Stomach (tissue), 4 donors: ENCODE results near the gene TPST2.

Experiments used
- EP300 ChIP-seq: sonication (generic); formaldehyde crosslinking; IDR thresholded peaks from one replicate; pipeline ENCODE4 v1.6.1; 2017; ENCODE audit warnings: antibody characterized with exemption
- POLR2A ChIP-seq, 4 donors: fragments of 450-650 bp; IDR thresholded peaks; one replicate each; pipeline ENCODE4 v1.6.1; 2016; ENCODE audit warnings: antibody characterized with exemption in 4 of 4, control low read depth in 2 of 4, mild to moderate bottlenecking in 1 of 4, moderate library complexity in 1 of 4
- POLR2AphosphoS5 ChIP-seq, 3 donors: sonication (generic); formaldehyde crosslinking; IDR thresholded peaks; one replicate each; pipeline ENCODE4 v1.6.1; 2016; ENCODE audit warnings: antibody characterized with exemption in 3 of 3
- TF ChIP-seq, protein P1 (sequence below), 7 experiments: fragments of 450-650 bp in 4 of 7; fragments of 200-600 bp in 3 of 7; sonication (generic) in 3 of 7; IDR thresholded peaks; one replicate each; pipeline ENCODE4 v1.5.1; 2016 to 2019; ENCODE audit warnings: antibody characterized with exemption in 7 of 7, control low read depth in 2 of 7, mild to moderate bottlenecking in 1 of 7

DNA sequence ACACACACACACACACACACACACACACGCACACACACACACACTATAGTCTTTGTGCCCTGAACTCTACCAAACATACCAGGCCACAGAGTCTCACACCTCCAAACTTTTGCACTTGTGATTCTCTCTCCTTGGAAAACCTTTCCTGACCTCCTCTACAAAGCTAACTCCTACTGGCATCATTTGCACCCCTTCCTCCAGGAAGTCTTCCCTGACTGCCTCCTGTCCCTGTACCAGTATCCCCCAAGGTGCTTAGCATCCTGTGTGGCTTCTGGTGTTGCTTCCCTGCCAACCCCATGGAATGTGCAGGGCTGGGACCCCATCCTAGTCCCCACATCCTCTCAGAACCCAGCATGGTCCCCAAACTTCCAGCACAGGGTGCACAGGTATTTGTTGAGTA lies 8.9 kb downstream of the TPST2 start:
- no peak for TF ChIP-seq POLR2A (IDR thresholded peaks at IDR 0.05)
- TF ChIP-seq, protein P1, sequence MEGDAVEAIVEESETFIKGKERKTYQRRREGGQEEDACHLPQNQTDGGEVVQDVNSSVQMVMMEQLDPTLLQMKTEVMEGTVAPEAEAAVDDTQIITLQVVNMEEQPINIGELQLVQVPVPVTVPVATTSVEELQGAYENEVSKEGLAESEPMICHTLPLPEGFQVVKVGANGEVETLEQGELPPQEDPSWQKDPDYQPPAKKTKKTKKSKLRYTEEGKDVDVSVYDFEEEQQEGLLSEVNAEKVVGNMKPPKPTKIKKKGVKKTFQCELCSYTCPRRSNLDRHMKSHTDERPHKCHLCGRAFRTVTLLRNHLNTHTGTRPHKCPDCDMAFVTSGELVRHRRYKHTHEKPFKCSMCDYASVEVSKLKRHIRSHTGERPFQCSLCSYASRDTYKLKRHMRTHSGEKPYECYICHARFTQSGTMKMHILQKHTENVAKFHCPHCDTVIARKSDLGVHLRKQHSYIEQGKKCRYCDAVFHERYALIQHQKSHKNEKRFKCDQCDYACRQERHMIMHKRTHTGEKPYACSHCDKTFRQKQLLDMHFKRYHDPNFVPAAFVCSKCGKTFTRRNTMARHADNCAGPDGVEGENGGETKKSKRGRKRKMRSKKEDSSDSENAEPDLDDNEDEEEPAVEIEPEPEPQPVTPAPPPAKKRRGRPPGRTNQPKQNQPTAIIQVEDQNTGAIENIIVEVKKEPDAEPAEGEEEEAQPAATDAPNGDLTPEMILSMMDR (IDR thresholded peaks at IDR 0.05) = no peak
- TF ChIP-seq POLR2AphosphoS5 (IDR thresholded peaks at IDR 0.05) = no peak
- TF ChIP-seq EP300 = no peak
